ENCODE results near the gene ZBTB20.

DNA sequence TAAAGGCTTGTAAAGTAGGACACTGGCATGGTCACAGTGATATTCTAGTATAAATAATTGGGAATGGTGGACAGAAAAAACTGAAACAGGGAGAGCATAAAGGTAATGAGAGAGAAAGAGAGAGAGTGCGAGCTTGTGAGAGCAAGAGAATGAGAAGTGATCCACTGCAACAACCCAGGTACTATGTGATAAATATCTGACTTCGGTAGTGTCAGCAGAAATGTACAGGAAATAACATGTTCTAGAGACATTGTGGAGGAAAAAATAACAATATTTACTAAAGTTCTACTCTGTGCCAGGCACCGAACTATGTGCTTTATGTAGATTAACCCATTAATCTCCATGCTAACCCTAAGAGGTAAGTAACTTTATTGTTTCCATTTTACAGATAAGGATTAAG lies 425.9 kb downstream of the ZBTB20 start:
- TF ChIP-seq, protein P1, sequence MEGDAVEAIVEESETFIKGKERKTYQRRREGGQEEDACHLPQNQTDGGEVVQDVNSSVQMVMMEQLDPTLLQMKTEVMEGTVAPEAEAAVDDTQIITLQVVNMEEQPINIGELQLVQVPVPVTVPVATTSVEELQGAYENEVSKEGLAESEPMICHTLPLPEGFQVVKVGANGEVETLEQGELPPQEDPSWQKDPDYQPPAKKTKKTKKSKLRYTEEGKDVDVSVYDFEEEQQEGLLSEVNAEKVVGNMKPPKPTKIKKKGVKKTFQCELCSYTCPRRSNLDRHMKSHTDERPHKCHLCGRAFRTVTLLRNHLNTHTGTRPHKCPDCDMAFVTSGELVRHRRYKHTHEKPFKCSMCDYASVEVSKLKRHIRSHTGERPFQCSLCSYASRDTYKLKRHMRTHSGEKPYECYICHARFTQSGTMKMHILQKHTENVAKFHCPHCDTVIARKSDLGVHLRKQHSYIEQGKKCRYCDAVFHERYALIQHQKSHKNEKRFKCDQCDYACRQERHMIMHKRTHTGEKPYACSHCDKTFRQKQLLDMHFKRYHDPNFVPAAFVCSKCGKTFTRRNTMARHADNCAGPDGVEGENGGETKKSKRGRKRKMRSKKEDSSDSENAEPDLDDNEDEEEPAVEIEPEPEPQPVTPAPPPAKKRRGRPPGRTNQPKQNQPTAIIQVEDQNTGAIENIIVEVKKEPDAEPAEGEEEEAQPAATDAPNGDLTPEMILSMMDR (IDR thresholded peaks at IDR 0.05; ENCODE audit: low read depth, low read length, poor library complexity, severe bottlenecking) = no peak
- TF ChIP-seq EZH2phosphoT487 (IDR thresholded peaks at IDR 0.05; ENCODE audit: borderline replicate concordance, low read length) = no peak
